Activated B cell treated with CpG ODN at 0.5 μM for 24 hours (primary cell): ENCODE results near the gene STIM2. TPM values are rescaled to one million over a fixed set of nuclear protein-coding genes. Genes with fewer than 3 reads are reported as not detected.

Experiments used
- ATAC-seq: fragments of 200-7000 bp; cut with Tn5 transposase; one replicate; pipeline ENCODE4 v1.10.0; 2021; ENCODE audit warnings: low read depth, mild to moderate bottlenecking, moderate library complexity
- CTCF ChIA-PET: fragments of 350-600 bp; sonication (Branson Sonifier 250); formaldehyde crosslinking; loops from one replicate; lab custom pipeline; 2021; ENCODE audit warnings: antibody characterized with exemption; lab: Charles Lee
- POLR2A ChIA-PET: fragments of 350-600 bp; sonication (Branson Sonifier 250); formaldehyde crosslinking; loops from one replicate; lab custom pipeline; 2021; ENCODE audit warnings: antibody characterized with exemption; lab: Charles Lee
- DNase-seq: peaks from one replicate; pipeline ENCODE4 v3.0.0; 2022
- H3K27ac Mint-ChIP-seq: one replicate; pipeline ENCODE4 v1.8.0; 2020; ENCODE audit warnings: mixed read lengths
- H3K27me3 Mint-ChIP-seq: one replicate; pipeline ENCODE4 v1.8.0; 2021; ENCODE audit warnings: mixed read lengths
- H3K36me3 Mint-ChIP-seq: one replicate; pipeline ENCODE4 v1.8.0; 2021; ENCODE audit warnings: low read depth, mixed read lengths
- H3K4me1 Mint-ChIP-seq: one replicate; pipeline ENCODE4 v1.8.0; 2021; ENCODE audit warnings: mixed read lengths
- H3K4me3 Mint-ChIP-seq: one replicate; pipeline ENCODE4 v1.8.0; 2020; ENCODE audit warnings: mild to moderate bottlenecking, mixed read lengths
- H3K9me3 Mint-ChIP-seq: one replicate; pipeline ENCODE4 v1.8.0; 2020; ENCODE audit warnings: mixed read lengths
- CTCF ChIP-seq: fragments of 200-600 bp; IDR thresholded peaks from one replicate; pipeline ENCODE4 v1.8.0; 2022; ENCODE audit warnings: antibody characterized with exemption, mild to moderate bottlenecking
- intact Hi-C: fragments of 100-400 bp; cut with micrococcal nuclease; formaldehyde crosslinking; loops from one replicate; pipeline ENCODE4 v1.15.1; 2024
- total RNA-seq: library from RNA; stranded (reverse); gene quantifications from 2 replicates; pipeline ENCODE4 v1.2.3, GENCODE V29; 2022

STIM2 gene
- total RNA-seq, 1 donor from 2014 or later: 59.8 TPM

DNA sequence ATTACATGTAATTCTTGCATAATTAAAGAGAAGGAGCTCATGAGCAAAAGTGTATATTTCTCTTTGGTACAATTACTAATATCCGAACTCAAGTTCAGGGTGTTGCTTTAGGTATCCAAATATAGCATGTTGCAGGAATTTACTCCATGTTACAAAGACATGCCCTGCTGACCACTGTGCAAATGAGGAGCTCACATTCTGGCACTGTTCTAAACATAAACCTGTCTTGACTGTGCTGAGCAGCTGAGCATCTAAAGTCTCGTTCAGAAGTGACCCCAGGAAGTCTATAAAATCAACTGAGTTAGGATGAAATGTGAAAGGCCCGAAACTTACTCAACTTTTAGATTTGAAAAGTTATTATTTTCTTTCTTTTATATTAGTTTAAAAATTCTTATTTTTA, 124.3 kb downstream of the STIM2 start:
- ChIA-PET POLR2A (interaction anchor here (1.0 to 2.0 kb wide), 2 partner anchors 98 to 124 kb away, joined by 3 to 6 read pairs; partner anchors contain the start of gene STIM2), CTCF (no interaction called here)
- no peak for TF ChIP-seq CTCF
- intact Hi-C loops: no loop called here
- Mint-ChIP-seq H3K4me1 (peaks cover 40% of the 10 kb centered on the region), H3K9me3 (peaks cover 2% of the 10 kb centered on the region), H3K36me3 (peaks cover 21% of the 10 kb centered on the region), H3K4me3 (no peak overlapping the region), H3K27me3 (no peaks in the 10 kb centered on the region), H3K27ac (peak overlapping the region; percentile 48)
- ATAC-seq: no peak
- no peak for DNase-seq

DNA sequence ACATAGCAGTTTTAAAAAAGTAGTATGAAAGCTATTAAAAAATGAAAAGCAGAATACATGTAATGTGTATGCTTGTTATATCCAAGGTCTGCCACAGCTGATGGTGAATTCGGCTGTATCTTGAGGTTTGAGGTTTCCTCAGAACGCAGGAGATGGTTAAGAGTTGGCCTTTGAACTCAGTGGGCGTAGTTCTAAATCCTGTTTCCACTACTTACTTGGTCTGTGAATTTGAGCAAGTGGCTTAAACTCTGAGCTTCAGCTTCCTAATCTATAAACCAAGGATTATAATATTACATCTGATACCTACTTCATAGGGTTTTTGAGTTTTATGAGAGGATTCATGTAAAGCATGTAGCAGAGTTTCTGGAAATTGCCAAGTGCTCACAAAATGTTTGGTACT, 125.2 kb downstream of the STIM2 start:
- POLR2A ChIA-PET: interaction anchor here (1.0 to 2.0 kb wide), 2 partner anchors 99 to 125 kb away, joined by 3 to 6 read pairs; partner anchors contain the start of gene STIM2
- TF ChIP-seq CTCF: no peak
- peaks cover 42% of the 10 kb centered on the region for H3K4me1 Mint-ChIP-seq
- peaks cover 7% of the 10 kb centered on the region for H3K9me3 Mint-ChIP-seq
- intact Hi-C loops: no loop called here
- peaks cover 29% of the 10 kb centered on the region for H3K36me3 Mint-ChIP-seq
- peak overlapping the region; percentile 19 for H3K4me3 Mint-ChIP-seq
- CTCF ChIA-PET: no interaction called here
- peak overlapping the region; percentile 61 for H3K27ac Mint-ChIP-seq
- DNase-seq (no peak), ATAC-seq (peak; percentile 91)
- H3K27me3 Mint-ChIP-seq: no peaks in the 10 kb centered on the region

DNA sequence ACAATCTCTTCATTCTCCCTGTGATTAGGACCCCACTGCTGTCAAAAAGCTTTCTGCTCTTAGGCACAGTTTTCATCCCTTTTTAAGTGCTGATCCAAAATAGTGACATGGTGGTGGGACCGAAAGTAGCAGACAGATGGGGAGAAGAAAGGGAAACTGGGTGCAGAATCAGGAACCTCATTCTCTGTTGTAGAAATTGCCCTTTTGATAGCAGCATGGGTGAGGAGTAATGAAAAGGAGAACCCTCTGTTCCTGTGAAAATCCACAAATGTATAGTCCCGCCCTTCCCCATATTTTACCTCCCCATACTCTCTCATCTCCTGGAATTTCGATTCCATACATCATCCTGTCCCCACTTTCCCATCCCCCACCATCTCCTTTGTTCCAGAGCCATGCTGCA, 126.5 kb downstream of the STIM2 start:
- POLR2A ChIA-PET: interaction anchor here (1.4 kb wide), 1 partner anchor 129 kb away, joined by 3 read pairs; no protein-coding TSS in a partner anchor

DNA sequence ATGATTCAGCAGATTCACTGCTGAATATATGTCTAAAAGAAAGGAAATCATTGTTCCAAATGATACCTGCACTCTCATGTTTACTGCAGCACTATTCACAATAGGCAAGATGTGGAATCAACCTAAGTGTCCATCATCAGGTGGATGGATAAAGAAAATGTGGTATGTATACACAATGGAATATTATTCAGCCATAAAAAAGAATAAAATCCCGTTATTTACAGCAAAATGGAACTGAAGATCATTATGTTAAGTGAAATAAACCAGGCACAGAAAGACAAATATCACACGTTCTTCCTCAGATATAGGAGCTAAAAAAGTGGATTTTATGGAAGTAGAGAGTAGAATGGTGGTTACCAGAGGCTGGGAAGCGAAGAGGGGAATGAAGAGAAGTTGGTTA, 130.4 kb downstream of the STIM2 start:
- Mint-ChIP-seq H3K4me1 (peaks cover 24% of the 10 kb centered on the region), H3K9me3 (peaks cover 11% of the 10 kb centered on the region), H3K4me3 (no peak overlapping the region), H3K36me3 (peaks cover 30% of the 10 kb centered on the region), H3K27me3 (no peaks in the 10 kb centered on the region), H3K27ac (no peak overlapping the region)
- DNase-seq (no peak), ATAC-seq (no peak)
- TF ChIP-seq CTCF: no peak
- ChIA-PET POLR2A (interaction anchor here (1.1 to 4.0 kb wide), 4 partner anchors 106 to 164 kb away, joined by 4 to 57 read pairs (median 18); partner anchors contain the start of gene STIM2), CTCF (interaction anchor here (1.2 kb wide), 1 partner anchor 130 kb away, joined by 6 read pairs; no protein-coding TSS in a partner anchor)
- intact Hi-C loops: loop anchor here (5.0 to 10.0 kb wide), 3 partner anchors 39 to 1076 kb away; partner anchors contain the start of gene SMIM20

More for the DNA sequence above, 126.5 kb downstream of the STIM2 start:
- no peak for TF ChIP-seq CTCF
- H3K27ac Mint-ChIP-seq: peak overlapping the region; percentile 73
- DNase-seq: no peak
- peaks cover 31% of the 10 kb centered on the region for H3K36me3 Mint-ChIP-seq
- H3K27me3 Mint-ChIP-seq: no peaks in the 10 kb centered on the region
- intact Hi-C loops: no loop called here
- peaks cover 41% of the 10 kb centered on the region for H3K4me1 Mint-ChIP-seq
- ATAC-seq: no peak
- H3K4me3 Mint-ChIP-seq: no peak overlapping the region
- CTCF ChIA-PET: interaction anchor here (1.3 kb wide), 1 partner anchor 14 kb away, joined by 4 read pairs; no protein-coding TSS in a partner anchor
- peaks cover 11% of the 10 kb centered on the region for H3K9me3 Mint-ChIP-seq

GRCh38 chr4:26992657-26993361, 132.2 kb downstream of the STIM2 start:
- CTCF ChIA-PET: interaction anchor here (1.2 to 2.4 kb wide), 2 partner anchors 9 to 131 kb away, joined by 6 to 7 read pairs; no protein-coding TSS in a partner anchor
- Mint-ChIP-seq H3K4me1 (peaks cover 17% of the 10 kb centered on the region), H3K27ac (no peak overlapping the region), H3K36me3 (peaks cover 39% of the 10 kb centered on the region), H3K27me3 (no peaks in the 10 kb centered on the region), H3K9me3 (peaks cover 11% of the 10 kb centered on the region), H3K4me3 (no peak overlapping the region)
- ATAC-seq (peak; percentile 80), DNase-seq (peak; percentile 26)
- no peak for TF ChIP-seq CTCF
- POLR2A ChIA-PET: interaction anchor here (0.6 to 4.0 kb wide), 9 partner anchors 14 to 246 kb away, joined by 3 to 57 read pairs (median 3); partner anchors contain the start of gene STIM2
- intact Hi-C loops: loop anchor here (1.0 to 10.0 kb wide), 10 partner anchors 41 to 1130 kb away; partner anchors contain the start of genes SEL1L3 and SMIM20
